GM19324 (cell line): Measurements from ENCODE around the gene STXBP2.

Experiments
- ATAC-seq: cut with Tn5 transposase; IDR thresholded peaks from one replicate; pipeline ENCODE4 v1.9.1; 2021; ENCODE audit warnings: mild to moderate bottlenecking, moderate library complexity; ENCODE audit not compliant: unreplicated experiment, low FRiP score

STXBP2 gene

GRCh38 chr19:7648265-7649014 is 11.5 kb downstream of the STXBP2 start:
- ATAC-seq, result no peak

DNA sequence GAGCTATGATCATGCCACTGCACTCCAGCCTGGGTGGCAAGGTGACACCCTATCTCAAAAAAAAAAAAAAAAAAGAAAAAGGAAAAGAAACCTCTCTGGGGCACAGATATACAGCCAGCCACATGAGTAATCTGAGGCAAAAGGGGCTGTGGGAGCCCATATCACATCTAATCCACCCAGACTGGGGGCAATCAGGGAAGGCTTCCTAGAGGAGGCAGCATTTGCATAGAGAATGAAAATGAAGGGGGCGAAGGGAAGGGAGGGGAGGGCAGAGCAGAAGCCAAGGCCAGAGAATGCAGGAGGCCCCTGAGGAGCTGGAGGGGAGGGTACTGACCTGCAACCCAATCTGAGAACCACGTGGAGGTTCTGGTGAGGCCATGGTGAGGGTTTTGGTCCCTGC is 13.2 kb downstream of the STXBP2 start:
- ATAC-seq, result no peak

GRCh38 chr19:7652061-7652641 is 15.2 kb downstream of the STXBP2 start:
- peak; percentile 56 for ATAC-seq

GRCh38 chr19:7654401-7654800 is 17.5 kb downstream of the STXBP2 start:
- no peak for ATAC-seq

GRCh38 chr19:7655581-7655980 is 18.7 kb downstream of the STXBP2 start:
- ATAC-seq, result no peak

GRCh38 chr19:7657131-7657751 is 20.3 kb downstream of the STXBP2 start:
- no peak for ATAC-seq

DNA sequence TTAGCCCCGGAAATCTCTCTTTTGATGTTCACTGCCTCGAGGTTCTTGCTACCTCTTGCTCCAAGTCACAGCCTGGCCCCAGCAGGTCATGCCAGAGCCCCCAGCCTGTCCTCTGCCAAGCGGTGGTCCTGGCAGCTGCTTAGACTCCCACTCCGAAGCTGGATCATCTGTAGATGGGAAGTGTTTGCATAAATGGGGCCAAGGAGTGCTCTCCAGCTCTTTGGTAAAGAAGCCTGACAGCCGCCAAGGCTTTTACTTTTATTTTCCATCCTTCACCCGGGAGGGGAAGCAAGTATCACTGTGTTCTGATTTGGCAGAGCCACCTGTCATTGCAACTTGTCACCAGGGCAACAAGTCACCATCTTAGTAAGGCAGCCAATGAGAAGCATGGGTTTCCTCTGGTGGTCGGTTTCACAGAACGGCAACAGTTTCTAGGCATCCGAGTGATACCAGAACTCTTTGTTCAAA is 21.3 kb downstream of the STXBP2 start:
- ATAC-seq, result no peak

DNA sequence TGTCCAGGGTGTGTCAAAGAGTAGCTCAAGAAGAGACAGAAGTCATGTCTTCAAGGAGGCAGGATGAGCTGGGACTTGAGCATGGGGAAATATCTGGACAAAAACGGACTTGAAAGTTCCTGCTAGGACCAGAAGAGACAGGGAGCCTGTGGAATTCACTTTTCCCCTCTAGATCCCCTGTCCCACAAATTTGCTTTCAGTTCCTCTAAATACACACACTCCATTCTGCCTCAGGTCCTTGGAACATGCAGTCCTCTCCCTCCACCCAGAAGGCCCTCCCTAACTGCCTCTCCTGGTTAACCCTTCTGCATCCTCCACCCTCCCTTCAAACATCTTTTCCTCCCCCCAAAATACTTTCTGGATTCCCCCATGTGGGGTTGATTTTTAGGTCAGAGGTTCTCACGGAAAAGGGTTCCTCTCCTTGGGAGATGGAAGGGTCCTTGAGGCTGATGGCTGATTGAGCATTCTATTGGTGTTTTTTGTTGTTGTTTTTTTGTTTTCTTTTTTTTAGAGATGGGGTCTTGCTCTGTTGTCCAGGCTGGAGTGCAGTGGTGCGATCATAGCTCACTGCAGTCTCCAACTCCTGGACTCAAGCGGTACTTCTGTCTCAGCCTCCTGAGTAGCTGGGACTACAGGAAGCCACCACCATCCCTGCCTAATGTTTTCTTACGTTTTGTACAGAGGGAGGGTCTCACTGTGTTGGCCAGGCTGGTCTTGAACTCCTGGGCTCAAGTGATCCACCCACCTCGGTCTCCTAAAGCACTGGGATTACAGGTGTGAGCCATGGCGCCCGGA is 25.0 kb downstream of the STXBP2 start:
- no peak for ATAC-seq

DNA sequence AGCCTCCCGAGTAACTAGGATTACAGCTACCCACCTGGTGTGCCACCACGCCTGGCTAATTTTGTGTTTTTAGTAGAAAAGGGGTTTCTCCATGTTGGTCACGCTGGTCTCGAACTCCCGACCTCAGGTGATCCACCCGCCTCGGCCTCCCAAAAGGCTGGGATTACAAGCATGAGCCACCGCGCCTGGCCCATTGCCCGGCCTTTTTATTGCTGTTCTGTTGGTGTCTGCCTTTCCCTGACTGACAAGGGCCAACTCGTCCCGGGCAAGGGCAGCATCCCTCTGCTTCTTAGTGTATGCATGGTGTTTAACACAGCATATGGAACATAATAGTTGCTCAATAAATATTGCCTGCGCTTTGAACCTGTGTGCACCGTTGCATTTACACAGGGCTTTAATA is 25.7 kb downstream of the STXBP2 start:
- no peak for ATAC-seq

DNA sequence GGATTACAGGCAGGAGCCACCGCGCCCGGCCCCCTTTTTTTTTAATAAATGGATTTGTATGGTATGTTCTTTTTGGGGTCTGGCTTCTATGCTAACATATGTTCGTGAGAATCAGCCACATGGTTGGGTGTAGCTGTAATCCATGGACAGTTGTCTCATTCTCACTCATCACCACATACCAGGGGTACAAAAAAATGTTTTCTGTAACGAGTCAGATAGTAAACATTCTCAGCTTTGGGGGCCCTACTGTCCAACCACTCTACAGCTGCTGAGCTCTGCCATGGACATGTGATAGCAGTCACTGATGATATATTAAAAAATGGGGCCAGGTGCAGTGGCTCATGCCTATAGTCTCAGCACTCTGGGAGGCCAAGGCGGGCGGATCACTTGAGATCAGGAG is 26.8 kb downstream of the STXBP2 start:
- ATAC-seq, result no peak

DNA sequence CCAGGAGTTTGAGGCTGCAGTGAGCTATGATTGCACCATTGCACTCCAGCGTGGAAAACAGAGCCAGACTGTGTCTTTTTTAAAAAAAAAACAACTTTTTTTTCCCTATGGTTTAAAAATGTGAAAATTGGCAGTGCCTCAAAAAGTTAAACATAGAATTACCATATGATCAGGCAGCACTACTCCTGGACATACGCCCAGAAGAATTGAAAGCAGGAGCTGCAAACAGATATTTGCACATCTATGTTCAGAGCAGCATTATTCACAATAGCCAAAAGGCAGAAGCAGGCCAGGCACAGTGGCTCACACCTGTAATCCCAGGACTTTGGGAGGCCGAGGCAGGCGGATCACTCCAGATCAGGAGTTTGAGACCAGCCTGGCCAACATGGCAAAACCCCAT is 28.2 kb downstream of the STXBP2 start:
- ATAC-seq, result no peak

- ATAC-seq, result no peak
These were observed 31.9 kb downstream of the STXBP2 start, which contains the start of gene RETN for GRCh38 chr19:7668842-7669241. TSS of gene RETN (plus strand) at chr19:7669049. CDS start at chr19:7669327, 278 bp downstream.

GRCh38 chr19:7669641-7670040 is 32.7 kb downstream of the STXBP2 start:
- no peak for ATAC-seq

- ATAC-seq, result no peak
These were observed 33.4 kb downstream of the STXBP2 start for GRCh38 chr19:7670150-7670783.

DNA sequence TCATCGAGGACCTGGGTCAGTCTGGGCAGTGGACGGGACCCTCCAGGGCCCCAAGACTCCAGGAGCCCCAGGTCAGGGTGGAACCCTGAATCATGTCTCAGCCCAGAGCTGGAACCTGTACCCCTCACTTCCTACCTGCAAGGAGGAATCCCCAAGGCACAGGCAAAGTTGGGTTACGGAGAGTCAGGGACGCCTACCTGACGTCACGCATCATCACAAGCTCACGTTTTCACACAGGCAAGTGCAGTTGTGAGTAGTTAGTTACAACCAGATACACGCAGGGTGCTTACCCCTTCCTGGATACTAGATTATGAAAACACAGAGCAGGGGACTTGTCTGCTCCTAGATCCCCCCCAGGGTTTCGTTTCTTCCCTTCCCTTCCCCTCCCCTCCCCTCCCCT is 33.9 kb downstream of the STXBP2 start:
- no peak for ATAC-seq

DNA sequence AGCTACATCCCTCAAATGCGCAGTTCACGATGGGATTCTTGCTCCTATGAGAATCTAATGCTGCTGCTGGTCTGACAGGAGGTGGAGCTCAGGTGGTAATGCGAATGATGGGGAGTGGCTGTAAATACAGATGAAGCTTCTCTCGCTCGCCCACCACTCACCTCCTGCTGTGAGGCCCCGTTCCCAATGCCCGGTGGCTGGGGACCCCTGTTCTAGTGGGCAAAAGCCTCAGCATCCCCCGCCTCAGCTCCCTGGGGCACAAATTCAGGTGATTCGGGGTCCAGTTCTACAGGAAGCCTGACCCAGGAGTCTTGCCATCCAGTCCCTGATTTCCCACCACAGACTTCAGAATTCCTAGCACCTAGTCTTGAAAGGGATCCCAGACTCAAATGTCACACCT is 35.6 kb downstream of the STXBP2 start:
- ATAC-seq, result no peak

GRCh38 chr19:7674010-7675005 is 37.4 kb downstream of the STXBP2 start:
- no peak for ATAC-seq

DNA sequence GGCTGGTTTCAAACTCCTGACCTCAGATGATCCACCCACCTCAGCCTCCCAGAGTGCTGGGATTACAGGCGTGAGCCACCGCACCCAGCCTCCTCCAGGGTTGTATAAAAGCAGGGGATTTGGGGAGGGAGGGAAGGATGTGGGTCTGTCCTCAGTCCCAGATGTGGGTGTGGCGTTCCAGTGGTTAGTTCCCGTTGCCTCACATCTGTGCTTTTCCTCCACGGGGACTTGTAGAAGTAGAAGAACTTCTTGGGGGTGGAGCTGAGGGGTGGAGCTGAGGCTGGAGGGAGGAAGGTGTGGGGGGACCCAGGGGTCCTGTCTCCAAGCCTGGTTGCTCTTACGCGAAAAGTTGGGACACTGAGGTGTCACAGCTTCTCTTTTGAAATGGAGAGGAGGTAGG is 39.5 kb downstream of the STXBP2 start:
- no peak for ATAC-seq

GRCh38 chr19:7676854-7677253 is 39.9 kb downstream of the STXBP2 start, which contains the start of gene MCEMP1:
TSS of gene MCEMP1 (plus strand) at chr19:7677090. CDS start at chr19:7677121, 31 bp downstream.
- no peak for ATAC-seq
